ENCODE data around the gene PPP6R3.

The PPP6R3 gene

DNA sequence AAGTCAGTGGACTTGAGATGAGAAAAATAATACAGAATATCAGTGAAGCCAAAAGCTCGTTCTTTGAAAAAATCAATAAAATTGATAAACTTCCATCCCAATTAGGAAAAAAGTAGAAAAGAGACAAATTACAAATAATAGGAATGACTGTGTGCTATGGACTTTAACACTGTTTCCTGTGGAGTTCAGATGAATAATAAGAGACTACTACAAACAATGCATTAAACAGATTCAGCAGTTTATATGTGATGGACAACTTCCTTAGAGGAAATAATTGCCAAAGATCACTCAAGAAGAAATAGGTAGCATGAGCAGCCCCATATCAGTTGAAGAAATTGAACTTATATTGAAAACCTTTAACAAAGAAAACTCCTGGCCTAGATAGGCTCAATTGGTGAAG lies 99.7 kb downstream of the PPP6R3 start:
- no peak for DNase-seq (ENCODE audit: low read depth)

DNA sequence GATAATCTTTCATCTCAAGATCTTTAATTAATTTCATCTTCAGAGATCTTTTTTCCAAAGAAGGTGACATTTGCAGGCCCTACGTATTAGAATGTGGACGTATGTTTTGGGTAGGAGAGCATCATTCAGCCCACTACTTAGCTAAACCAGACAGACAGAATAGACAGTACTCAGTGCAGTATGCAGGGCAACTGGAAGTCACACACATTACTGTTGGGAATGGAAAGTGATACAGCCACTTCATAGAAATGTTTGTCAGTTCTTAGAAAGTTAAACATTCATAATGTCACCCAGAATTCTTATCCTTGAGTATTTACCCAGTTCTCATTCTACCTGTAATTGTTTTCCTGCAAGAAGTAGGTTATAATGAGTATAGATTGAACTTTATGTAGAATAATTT lies 102.9 kb downstream of the PPP6R3 start:
- DNase-seq (ENCODE audit: low read depth) = no peak

DNA sequence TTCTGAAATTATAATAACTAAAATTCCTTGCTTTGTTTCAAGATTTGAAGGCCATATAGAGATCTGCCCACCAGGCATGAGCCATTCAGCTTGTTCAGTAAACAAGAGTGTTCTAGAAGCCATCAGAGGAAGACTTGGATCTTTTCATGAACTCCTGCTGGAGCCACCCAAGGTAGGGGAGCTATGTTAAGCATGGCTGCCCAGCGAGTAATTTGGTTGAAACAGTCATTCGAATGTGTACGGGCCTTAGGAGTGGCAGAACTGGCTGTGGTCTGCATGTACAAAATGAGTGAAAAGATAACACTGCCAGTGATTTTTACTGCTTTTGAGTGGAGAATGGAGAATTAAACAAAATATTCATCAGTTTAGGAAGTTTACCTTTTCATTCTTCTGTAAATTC lies 103.7 kb downstream of the PPP6R3 start:
- DNase-seq (ENCODE audit: low read depth) = no peak

DNA sequence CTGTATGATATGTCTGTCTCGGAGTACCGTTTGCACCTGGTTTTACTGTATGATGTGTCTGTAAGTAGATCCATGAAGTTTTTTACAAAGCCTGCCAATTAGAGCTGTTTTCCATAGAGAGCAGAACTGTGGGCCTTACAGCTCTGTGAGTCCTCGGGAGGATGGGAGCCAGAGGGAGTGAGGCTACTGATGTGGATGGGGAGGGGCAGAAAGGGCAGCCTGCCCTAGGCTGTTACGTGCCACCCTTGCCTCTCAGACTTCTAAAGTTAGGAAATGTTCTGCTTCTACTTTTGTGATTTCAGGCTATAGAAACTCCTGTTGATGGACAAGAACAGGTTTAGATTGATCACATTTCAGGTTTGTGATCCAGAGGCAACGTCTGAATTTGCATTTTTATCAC lies 105.2 kb downstream of the PPP6R3 start:
- DNase-seq (ENCODE audit: low read depth) = no peak

DNA sequence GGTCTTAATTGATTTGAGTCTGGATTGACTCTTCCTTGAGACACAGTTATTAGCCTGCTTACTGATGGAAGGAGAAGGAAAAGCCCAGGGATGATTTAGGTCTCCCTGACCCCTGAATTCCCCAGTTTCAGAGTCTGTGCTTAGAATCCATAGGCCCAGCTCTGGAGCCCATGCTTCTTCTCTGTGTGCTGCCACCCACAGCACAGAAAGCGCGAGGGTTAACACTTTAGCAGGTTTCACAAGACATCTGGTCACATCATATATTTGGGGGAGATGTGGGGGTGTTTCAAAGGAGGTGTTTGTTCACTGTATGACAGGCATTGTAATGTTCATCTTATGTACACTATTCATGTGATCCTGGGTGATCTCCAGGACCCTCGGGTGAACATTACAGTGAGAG lies 107.0 kb downstream of the PPP6R3 start:
- no peak for DNase-seq (ENCODE audit: low read depth)

DNA sequence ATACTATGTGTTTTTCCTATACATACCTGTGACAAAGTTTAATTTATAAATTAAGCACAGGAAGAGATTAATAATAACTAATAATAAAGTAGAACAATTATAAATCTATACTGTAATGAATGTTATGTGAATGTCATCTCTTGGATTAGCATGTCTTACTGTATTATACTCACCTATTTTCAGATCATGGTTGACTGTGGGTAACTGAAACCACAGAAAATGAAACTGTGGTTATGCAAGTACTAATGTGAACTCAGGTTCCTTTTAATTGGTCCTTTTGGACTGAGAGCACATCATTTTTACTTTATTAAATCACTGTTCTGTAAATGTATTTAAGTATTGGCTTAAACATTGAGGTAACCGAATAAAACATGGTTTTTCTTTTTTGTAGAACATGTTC lies 108.8 kb downstream of the PPP6R3 start:
- DNase-seq (ENCODE audit: low read depth) = peak; percentile 23

DNA sequence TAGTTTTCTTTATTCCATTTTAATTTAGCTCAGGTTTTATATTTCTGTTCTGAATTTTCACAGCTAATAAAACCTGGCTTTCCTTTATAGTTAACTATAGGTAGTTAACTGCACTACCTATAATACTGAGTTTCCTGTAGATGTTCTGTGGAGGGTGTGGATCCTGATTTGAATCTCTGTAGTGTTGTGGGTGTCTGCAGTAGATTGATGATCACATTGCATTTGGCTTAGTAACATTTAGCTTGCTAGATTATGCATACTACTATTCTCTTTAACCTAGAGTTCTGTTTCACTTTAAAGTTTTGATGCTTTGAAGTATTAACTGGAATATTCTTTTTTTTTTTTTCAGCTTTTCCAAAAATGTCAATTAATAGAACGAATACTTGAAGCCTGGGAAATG lies 110.1 kb downstream of the PPP6R3 start:
- no peak for DNase-seq (ENCODE audit: low read depth)

DNA sequence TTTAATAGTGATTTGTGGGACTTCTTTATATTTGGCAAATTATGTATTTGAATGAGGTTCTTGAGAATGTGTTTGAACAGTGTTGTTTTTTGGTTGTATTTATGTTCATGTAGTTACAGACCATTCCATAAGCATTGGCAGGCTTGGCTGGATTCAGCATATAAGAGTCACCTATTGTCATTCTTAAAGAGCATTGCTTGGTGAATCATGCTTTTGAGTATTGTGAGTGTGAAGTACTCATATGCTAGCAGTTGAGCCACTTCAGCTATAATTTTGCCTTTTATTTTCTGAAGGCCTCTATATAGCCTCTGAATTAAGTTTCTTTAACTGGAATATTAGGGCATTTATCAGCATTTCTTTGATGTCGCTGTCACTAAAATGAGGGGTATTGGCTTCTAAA lies 113.8 kb downstream of the PPP6R3 start:
- peak; percentile 61 for DNase-seq (ENCODE audit: low read depth)

DNA sequence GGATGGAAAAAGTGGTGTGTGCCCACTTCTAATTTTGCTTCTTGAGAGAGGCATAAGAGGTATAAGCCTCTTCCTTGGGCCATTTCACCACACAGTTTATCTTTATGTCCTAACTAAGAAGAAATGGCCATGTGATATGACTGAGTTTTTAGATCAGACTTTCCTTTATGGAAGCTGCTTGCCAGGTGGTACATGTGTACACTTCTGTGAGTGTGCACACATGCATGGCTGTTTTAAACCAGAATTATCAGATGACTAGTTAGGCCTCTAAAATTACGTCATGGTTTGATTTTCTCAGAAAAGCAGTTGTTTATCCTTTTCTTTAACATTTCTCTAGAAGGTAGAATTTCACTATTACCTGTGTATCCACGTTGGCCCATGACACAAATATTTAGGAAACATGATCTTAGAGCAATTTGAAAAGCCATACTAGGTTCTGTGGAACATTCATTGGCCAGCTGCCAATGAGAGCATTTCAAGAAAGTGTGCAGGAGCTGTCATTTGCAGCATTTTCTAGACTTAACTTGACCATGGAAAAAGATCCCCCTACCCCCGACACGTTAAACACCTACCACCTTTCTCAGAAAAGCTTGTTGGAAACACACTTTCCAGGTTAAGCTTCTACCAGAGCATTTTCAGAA lies 114.6 kb downstream of the PPP6R3 start:
- DNase-seq (ENCODE audit: low read depth) = peak; percentile 24

DNA sequence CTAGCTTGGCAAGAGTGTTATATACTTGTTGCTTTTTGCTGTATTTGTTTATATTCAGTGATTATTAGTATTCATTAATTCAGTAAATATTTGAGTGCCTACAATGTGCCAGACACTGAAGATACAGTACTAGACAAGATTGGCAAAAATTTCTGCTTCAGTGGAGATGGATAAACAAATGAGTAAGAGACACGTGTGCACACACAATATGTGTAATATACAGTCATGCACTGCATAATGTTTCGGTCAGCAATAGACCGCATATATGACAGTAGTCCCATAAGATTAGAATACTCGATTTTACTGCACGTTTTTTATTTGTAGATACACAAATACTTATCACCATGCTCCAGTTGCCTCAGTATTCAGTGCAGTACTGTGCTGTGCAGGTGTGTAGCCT lies 118.9 kb downstream of the PPP6R3 start:
- peak; percentile 30 for DNase-seq (ENCODE audit: low read depth)

DNA sequence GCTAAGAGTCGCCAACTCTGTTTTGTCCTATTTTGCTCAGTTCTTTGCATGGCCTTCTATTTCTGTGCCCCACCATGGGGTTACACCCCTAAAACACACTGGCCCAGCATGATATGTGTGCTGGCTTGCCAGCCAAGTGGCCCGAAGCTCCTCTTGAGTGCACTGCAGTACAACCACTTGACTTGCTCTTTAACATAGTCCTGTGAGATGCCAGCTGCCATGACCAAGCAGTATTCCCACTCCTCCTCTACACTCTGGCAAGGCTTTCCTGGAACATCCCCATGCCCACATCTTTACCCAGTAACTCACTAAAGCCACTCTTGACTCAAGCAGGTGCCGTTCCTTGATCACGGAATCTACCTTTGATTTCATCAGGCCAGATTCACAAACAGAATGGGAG lies 120.9 kb downstream of the PPP6R3 start:
- DNase-seq (ENCODE audit: low read depth) = no peak

DNA sequence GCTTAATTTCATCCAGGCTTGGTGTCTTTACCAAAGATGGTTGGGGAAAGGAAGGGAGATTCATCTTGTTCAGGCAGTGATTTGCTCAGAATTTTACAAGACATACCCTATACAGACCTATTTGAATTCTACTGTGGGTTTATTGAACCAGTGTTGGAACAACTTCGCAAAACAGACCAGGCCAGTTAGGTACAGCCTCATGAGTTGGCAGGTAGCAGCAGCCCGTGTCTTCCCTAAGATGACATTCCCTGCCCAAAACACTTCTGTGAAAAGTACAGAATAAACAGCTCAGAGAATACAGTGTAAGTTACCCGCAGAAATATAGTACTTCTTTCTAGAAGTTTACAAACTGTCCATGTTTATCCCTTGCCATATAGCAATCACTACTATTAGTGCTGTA lies 121.3 kb downstream of the PPP6R3 start:
- DNase-seq (ENCODE audit: low read depth) = no peak

DNA sequence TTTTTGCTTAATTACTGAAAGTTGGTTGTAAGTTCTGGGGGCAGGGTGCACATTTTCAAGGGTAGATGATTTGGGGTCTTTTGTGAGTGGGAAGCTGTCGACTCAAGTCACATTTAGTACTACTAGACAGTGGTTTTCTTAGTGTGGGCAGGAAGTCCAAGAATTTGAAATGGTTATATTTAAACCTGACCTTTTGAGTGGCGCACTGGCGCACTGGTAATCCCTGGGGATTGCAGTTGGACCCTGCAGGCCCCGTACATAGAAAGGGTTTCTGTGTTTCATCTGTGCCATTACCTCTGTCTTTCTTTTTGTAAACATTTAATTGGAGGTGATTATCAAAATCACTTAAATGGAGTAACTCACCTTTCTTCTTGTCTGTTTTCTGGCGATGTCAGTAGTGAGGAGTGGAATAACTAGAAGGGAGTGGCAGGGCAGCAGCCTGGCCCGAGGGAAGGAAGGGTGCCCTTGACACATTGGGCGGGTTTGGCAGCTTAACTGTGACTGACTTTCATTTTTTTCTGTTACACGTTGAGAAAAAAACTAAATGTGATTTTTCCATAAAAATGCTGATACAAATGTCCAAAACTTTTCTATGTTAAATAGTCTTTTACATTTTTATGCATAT lies 122.0 kb downstream of the PPP6R3 start:
- DNase-seq (ENCODE audit: low read depth) = no peak

DNA sequence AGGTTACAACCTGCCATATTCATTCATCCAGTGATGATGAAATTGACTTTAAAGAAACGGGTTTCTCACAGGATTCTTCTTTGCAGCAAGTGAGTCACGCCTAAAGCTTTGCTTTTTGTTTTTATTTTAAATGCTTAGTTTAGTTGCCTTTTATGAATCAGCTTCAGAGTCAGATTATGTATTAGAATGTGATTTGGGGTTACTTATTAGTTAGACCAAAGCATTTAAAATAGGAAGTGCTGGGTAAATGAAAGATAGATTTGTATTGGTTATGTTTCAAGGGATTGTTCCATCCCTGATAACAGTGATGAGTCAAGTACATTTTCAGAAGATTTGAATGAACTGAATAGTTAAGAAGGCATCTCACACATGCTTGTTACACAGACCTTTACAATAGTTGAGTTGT lies 122.5 kb downstream of the PPP6R3 start:
- DNase-seq (ENCODE audit: low read depth) = peak; percentile 80

DNA sequence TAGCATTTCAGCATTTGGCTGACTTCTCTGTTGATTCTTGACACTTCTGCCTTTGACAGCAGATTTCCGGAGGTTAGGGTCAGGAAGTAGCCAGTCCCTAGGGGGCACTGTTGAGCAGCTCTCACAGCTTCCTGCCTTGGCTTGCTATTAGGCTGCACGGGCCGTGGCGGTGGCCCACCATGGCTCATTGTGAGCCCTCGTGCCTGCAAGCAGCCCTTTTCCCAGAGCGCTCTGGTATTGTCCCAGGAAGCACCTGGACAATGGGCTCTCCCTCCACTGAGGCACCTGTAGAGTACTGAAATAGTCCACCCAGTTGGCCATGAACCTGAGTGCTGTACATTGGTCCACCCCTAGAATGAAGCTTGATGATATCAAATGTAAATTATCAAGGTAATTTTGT lies 123.5 kb downstream of the PPP6R3 start:
- no peak for DNase-seq (ENCODE audit: low read depth)

DNA sequence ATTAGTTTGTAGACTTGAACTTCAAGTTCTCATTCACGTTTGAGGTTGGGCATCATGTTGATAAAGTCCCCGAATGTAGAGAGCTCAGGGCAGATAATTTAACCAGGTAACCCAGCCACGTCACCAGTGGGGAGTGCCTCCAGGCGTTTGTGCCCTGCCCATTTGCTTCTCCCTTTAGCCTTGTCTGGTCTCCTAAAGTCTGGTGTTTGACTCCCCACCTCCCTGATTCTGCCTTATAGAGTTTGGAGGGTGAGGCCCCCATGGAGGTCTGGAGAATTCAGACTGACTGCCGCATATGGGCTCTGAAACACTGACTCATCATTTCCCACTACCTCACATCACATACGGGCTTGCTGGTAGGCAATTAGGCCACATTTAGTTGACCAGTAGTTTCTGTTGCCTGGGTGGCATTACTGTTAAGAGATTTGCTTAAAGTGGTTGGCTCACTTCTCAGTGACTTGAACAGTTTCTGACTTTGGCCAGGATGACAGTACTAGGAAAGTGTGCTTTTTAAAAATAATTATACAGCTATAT lies 124.5 kb downstream of the PPP6R3 start:
- peak; percentile 53 for DNase-seq (ENCODE audit: low read depth)

DNA sequence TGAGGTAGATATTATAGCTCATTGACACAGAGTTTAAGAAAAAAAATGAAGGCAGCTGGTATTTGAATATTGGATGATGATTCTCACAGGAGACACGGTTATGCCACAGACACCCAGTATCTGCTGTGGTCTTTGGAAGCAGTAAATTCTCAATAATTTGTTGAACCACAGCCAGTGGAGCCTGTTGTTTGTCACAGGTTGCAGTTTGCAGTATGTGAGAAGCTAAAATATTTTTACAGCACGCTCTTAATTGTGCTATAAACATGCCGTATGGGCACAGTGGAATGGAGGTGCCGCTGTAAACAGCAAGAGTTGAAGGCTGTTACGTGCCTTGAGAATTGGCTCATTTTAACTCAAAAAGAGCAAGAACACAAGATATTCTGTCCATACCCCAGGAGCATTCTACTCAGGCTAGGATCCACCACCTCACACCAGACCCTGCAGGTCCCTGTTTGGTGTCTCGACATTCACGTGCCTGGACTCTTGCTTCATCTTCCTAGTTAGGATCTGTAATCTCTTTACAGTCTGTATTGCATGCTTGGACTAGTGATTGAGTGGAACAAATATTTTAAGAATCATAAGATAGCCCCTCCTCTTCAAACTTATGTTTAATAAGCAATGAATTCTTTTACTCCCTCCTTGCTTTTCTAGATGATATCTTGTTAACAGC lies 129.1 kb downstream of the PPP6R3 start:
- DNase-seq (ENCODE audit: low read depth) = no peak

DNA sequence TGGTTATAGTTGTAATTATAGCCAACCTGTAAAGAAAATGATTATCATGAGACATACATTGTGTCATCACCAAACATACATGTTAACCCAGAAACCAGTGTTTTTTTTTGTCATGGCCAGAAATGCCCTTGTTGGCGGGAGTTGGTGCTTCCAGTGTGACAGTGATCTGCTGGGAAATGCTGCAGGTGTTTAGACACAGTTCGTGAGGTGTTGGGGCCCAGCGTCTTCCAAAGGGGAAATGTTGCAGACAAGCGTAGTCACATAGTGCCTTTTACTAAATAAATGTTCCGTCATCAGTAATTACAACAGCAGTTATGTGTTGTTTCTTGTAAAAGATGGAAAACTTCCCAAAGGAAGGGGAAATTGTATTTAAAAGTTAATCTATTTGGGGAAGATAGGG lies 131.2 kb downstream of the PPP6R3 start:
- no peak for DNase-seq (ENCODE audit: low read depth)

DNA sequence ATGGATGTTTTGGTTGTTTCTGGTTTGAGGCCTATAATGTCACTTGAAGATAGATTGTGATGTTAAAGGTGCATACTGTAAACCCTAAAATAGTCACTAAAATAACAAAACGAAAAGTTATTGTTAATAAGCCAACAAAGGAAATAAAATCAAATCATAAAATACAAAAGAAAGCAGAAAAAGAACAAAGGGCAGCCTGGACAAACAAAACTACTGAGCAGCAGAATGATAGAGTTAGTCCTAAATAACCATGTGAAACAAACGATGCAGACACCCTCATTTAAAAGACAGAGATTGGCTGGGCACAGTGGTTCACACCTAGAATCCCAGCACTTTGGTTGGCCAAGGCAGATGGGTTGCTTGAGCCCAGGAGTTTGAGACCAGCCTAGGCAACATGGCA lies 132.9 kb downstream of the PPP6R3 start:
- no peak for DNase-seq (ENCODE audit: low read depth)

DNA sequence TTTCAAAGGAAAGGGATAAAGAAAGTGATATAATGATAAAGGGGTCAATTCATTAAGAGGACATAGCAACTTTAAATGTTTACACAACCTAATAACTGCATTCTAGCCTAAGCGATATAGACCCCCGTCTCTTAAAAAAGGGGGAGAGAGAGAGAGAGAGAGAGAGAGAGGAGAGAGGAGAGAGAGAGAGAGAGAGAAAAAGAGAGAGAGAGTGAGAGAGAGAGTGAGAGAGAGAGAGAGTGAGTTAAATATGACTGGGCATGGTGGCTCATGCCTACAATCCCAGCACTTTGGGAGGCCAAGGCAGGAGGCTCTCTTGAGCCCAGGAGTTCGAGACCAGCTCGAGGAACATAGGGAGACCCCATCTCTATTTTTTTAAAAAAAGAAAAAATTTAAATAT lies 133.6 kb downstream of the PPP6R3 start:
- no peak for DNase-seq (ENCODE audit: low read depth)

DNA sequence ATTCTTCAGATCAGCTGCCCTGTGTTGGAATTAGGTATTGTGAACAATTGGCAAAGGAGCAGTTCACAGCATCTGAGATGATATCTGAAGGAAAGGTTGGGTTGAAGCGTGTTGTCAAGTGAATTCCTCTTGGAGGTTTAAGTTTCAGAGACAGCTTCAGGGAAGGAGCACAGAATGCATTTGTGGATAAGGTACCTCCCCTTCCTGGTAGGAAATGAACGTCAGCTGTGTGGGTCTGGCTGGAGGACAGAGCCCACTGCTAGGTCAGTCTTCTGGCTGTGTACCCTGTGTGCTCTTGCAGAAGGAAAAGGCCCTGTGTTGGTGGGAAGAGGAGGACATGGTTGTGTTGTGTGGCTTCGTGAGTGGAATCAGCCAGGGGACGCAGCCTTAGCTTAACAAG lies 135.7 kb downstream of the PPP6R3 start:
- no peak for DNase-seq (ENCODE audit: low read depth)

DNA sequence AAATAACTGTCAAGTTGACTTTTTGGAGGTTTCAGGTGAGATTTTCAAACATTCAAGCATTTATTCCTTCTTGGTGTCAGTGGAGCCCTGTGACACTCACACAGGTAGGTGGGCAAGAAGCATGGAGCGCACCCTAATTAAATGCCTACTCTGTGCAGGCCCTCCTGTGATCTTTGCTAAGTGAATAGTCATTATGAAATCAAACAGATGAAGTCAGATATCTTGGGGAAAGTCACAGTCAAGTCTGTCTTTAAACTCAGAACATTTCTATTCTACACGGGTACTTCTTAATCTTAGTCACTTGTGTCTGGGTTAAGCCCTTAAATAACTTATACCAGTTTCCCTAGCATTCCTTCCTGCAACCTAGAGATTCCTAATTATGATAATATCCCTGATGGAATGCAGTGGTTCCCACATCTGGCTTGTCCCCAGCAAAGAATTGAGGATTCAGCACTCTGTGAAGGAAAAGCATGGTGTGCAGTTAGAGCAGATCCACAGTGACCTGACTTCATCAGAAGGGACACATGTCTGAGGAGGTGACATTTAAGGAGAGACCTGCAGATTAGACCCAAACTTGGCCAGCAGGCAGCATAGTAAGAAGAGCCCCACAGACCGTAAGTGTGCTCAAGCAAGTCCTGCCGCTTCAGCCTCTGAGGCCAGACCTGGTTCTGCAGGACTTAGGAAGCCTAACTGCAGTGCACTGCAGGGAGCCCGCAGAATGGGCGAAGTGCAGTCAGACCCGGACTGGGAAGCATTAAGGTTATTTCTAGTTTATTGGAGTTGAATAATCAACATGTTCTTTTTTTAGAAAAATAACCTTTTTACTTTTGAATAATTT lies 138.5 kb downstream of the PPP6R3 start:
- DNase-seq (ENCODE audit: low read depth) = no peak

DNA sequence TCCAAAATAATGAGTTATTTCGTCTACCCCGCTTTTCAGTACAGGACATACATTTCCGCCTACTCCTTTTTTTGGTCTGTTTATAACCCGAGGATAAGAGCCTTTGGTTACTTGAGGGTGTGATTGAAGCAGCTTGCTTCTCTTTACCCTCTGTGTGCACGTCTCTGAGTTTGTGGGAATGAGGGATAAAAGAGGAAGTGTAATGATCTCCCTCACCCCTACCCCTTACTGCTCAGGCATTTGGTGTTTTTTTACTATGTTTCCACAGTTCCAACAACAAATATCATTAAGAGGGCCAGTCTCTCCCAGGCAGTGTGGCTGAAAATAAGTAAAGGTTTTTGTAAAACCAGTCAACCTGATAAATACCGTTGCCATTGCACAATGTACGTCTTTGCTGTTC lies 140.6 kb downstream of the PPP6R3 start:
- DNase-seq (ENCODE audit: low read depth) = no peak
